HepG2 (cell line): ENCODE data around the gene TLCD3B. TPM values are rescaled to one million over a fixed set of nuclear protein-coding genes. Genes with fewer than 3 reads are reported as not detected.

ENCODE experiments used
- AHR ChIP-seq: IDR thresholded peaks from 2 replicates; pipeline ENCODE4 v1.6.1; 2018; ENCODE audit warnings: missing genetic modification reagents, missing compliant biosample characterization
- ARNT2 ChIP-seq: sonication (generic); formaldehyde crosslinking; IDR thresholded peaks from 2 replicates; pipeline ENCODE4 v1.8.0; 2022; ENCODE audit warnings: mild to moderate bottlenecking, low read depth, missing genetic modification reagents, moderate library complexity
- HDAC2 ChIP-seq: sonication (generic); formaldehyde crosslinking; IDR thresholded peaks from 2 replicates; pipeline ENCODE4 v1.4.0; 2020; ENCODE audit warnings: missing genetic modification reagents
- JUND ChIP-seq: sonication (generic); formaldehyde crosslinking; IDR thresholded peaks from 2 replicates; pipeline ENCODE4 v1.8.0; 2022; ENCODE audit warnings: mild to moderate bottlenecking, missing genetic modification reagents
- KLF16 ChIP-seq, 2 experiments: sonication (generic) in 1 of 2; formaldehyde crosslinking in 1 of 2; IDR thresholded peaks; 2 replicates each; pipeline versions ENCODE4 v1.6.1 to v1.8.0; 2016 to 2023; ENCODE audit warnings: missing genetic modification reagents in 2 of 2, missing compliant biosample characterization in 1 of 2
- MEIS1 ChIP-seq: sonication (generic); formaldehyde crosslinking; IDR thresholded peaks from 2 replicates; pipeline ENCODE4 v1.9.0; 2021; ENCODE audit warnings: mild to moderate bottlenecking, missing genetic modification reagents, moderate library complexity, borderline replicate concordance
- MNT ChIP-seq: fragments of 450-650 bp; IDR thresholded peaks from 2 replicates; pipeline ENCODE4 v1.6.1; 2016
- MXD3 ChIP-seq: IDR thresholded peaks from 2 replicates; pipeline ENCODE4 v1.6.1; 2016; ENCODE audit warnings: mild to moderate bottlenecking, missing biosample characterization, missing genetic modification reagents
- MXD4 ChIP-seq: IDR thresholded peaks from 2 replicates; pipeline ENCODE4 v1.6.1; 2016; ENCODE audit warnings: mild to moderate bottlenecking, missing biosample characterization, missing genetic modification reagents
- RARA ChIP-seq: IDR thresholded peaks from 2 replicates; pipeline ENCODE4 v1.6.1; 2016; ENCODE audit warnings: missing genetic modification reagents, missing compliant biosample characterization
- RBM22 ChIP-seq: fragments of 200-400 bp; formaldehyde crosslinking; optimal IDR thresholded peaks from 2 replicates; pipeline ENCODE3; 2017; ENCODE audit warnings: mild to moderate bottlenecking, low read length, moderate library complexity
- REPIN1 ChIP-seq: sonication (generic); formaldehyde crosslinking; IDR thresholded peaks from 2 replicates; pipeline ENCODE4 v1.8.0; 2022; ENCODE audit warnings: missing genetic modification reagents, low read depth, mild to moderate bottlenecking, borderline replicate concordance
- SIN3A ChIP-seq: IDR thresholded peaks from 2 replicates; pipeline ENCODE4 v1.6.1; 2011; ENCODE audit warnings: low read depth, mild to moderate bottlenecking, control low read depth, low read length, borderline replicate concordance
- SNAPC5 ChIP-seq: sonication (generic); formaldehyde crosslinking; IDR thresholded peaks from 2 replicates; pipeline ENCODE4 v1.8.1; 2023; ENCODE audit warnings: mild to moderate bottlenecking, missing genetic modification reagents, borderline replicate concordance
- ZMAT5 ChIP-seq: sonication (generic); formaldehyde crosslinking; IDR thresholded peaks from 2 replicates; pipeline ENCODE4 v1.5.0; 2020; ENCODE audit warnings: mild to moderate bottlenecking, low read depth, missing genetic modification reagents, borderline replicate concordance
- ZNF687 ChIP-seq: sonication (generic); formaldehyde crosslinking; IDR thresholded peaks from 2 replicates; pipeline ENCODE4 v1.5.1; 2020; ENCODE audit warnings: mild to moderate bottlenecking, missing genetic modification reagents, moderate library complexity
- ZNF75D ChIP-seq: sonication (generic); formaldehyde crosslinking; IDR thresholded peaks from 2 replicates; pipeline ENCODE4 v1.8.1; 2023; ENCODE audit warnings: missing genetic modification reagents, mild to moderate bottlenecking, borderline replicate concordance
- ZSCAN21 ChIP-seq: sonication (generic); formaldehyde crosslinking; IDR thresholded peaks from 2 replicates; pipeline ENCODE4 v1.8.0; 2022; ENCODE audit warnings: mild to moderate bottlenecking, missing genetic modification reagents, moderate library complexity, borderline replicate concordance
- ZSCAN25 ChIP-seq: sonication (generic); formaldehyde crosslinking; IDR thresholded peaks from 2 replicates; pipeline ENCODE4 v1.8.0; 2022; ENCODE audit warnings: mild to moderate bottlenecking, missing genetic modification reagents
- polyA plus RNA-seq, 8 experiments: library from polyadenylated mRNA; depleted of rRNA in 3 of 8; stranded (reverse) in 7 of 8; unstranded in 1 of 8; fragments of >200 nt; fragmentation: Illumina TruSeq in 4 of 8; extraction: Trizol in 4 of 8; gene quantifications; 2 replicates each; pipeline versions ENCODE4 v1.2.1 to v1.2.3, GENCODE V29; 2011 to 2016; ENCODE audit warnings: low read depth in 4 of 8, missing spikeins in 1 of 8, mixed read lengths in 1 of 8; ENCODE audit not compliant: insufficient read depth in 1 of 8
- total RNA-seq, 5 experiments: library from RNA; depleted of rRNA; stranded (reverse); fragments of >200 nt; fragmentation: Illumina TruSeq; extraction: Trizol; gene quantifications; 2 replicates each; pipeline ENCODE4 v1.2.3, GENCODE V29; 2016; ENCODE audit warnings: low read depth in 1 of 5
- TF ChIP-seq, protein P1 (sequence below): sonication (generic); formaldehyde crosslinking; IDR thresholded peaks from 2 replicates; pipeline ENCODE4 v1.8.0; 2022; ENCODE audit warnings: low read depth, missing genetic modification reagents

TLCD3B gene
- total and polyA plus RNA-seq, 2 of the 13 experiments (the other 11 are each of a cell fraction or from before 2014, with no cell fraction given), result not detected

GRCh38 chr16:30068750-30069610, 37.9 kb upstream of the TLCD3B start (continued):
- TF ChIP-seq RARA (CRISPR knock-in tag) (no peak), AHR (CRISPR knock-in tag) (0 out of 2 replicates have a peak, but pooled peaks have one; percentile 27), ZSCAN25 (CRISPR knock-in tag) (0 out of 2 replicates have a peak, but pooled peaks have one; percentile 34), MXD4 (peak; percentile 4; the same call in 1 of the 2 replicates), MNT (no peak), HDAC2 (CRISPR knock-in tag) (peak; percentile 18; the same call in 1 of the 2 replicates), ZSCAN21 (CRISPR knock-in tag) (0 out of 2 replicates have a peak, but pooled peaks have one; percentile 29), RBM22 (peak; percentile 26), SIN3A (0 out of 2 replicates have a peak, but pooled peaks have one; percentile 17), ZNF687 (peak; percentile 65), ZNF75D (0 out of 2 replicates have a peak, but pooled peaks have one; percentile 63), JUND (CRISPR knock-in tag) (no peak), REPIN1 (CRISPR knock-in tag) (0 out of 2 replicates have a peak, but pooled peaks have one; percentile 19), ZMAT5 (CRISPR knock-in tag) (peak; percentile 91; the same call in 1 of the 2 replicates), KLF16 (CRISPR knock-in tag; IDR thresholded peaks at IDR 0.05) (peak in 1 of 2 experiments; percentile 39; a peak in 1 of 4 replicates), ARNT2 (no peak), MEIS1 (CRISPR knock-in tag) (no peak), SNAPC5 (no peak), MXD3 (CRISPR knock-in tag) (0 out of 2 replicates have a peak, but pooled peaks have one; percentile 9)
- TF ChIP-seq, protein P1, sequence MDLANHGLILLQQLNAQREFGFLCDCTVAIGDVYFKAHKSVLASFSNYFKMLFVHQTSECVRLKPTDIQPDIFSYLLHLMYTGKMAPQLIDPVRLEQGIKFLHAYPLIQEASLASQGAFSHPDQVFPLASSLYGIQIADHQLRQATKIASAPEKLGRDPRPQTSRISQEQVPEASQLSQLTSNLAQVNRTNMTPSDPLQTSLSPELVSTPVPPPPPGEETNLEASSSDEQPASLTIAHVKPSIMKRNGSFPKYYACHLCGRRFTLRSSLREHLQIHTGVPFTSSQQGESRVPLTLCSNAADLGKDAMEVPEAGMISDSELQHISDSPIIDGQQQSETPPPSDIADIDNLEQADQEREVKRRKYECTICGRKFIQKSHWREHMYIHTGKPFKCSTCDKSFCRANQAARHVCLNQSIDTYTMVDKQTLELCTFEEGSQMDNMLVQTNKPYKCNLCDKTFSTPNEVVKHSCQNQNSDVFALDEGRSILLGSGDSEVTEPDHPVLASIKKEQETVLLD, result no peak
